NCI-H187 treated with DMSO at 0.1 percent for 48 hours (cell line): Measurements from ENCODE around the gene RFXANK.
"Not testable (repeated sequence)": the region's sequence is repeated elsewhere in the genome, so short reads cannot be mapped to it uniquely, and the experiment has no call there.

Experiments
- DNase-seq: peaks from one replicate; lab custom pipeline; 2025; lab: John Stamatoyannopoulos, UW

RFXANK gene

DNA sequence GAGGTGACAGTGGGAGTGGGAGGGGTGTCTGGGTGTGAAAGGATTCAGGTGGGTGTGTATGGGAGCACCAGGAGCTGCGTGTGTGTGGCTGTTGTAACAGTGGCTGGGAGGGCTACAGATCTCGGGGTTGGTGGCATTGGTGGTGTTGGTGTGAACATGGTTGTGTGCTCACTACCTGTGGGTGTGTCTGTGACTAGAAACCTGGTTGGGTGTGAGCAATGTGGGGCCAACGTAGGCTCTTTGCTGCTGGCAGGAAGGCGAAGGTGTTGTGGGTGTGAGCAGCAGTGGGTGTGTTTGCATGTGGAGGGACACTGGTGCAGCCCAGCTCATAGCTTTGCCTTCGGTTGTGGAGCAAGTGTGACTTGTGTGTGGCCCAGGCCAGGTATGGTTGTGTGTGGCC, 14.9 kb downstream of the RFXANK start:
- no peak for DNase-seq

DNA sequence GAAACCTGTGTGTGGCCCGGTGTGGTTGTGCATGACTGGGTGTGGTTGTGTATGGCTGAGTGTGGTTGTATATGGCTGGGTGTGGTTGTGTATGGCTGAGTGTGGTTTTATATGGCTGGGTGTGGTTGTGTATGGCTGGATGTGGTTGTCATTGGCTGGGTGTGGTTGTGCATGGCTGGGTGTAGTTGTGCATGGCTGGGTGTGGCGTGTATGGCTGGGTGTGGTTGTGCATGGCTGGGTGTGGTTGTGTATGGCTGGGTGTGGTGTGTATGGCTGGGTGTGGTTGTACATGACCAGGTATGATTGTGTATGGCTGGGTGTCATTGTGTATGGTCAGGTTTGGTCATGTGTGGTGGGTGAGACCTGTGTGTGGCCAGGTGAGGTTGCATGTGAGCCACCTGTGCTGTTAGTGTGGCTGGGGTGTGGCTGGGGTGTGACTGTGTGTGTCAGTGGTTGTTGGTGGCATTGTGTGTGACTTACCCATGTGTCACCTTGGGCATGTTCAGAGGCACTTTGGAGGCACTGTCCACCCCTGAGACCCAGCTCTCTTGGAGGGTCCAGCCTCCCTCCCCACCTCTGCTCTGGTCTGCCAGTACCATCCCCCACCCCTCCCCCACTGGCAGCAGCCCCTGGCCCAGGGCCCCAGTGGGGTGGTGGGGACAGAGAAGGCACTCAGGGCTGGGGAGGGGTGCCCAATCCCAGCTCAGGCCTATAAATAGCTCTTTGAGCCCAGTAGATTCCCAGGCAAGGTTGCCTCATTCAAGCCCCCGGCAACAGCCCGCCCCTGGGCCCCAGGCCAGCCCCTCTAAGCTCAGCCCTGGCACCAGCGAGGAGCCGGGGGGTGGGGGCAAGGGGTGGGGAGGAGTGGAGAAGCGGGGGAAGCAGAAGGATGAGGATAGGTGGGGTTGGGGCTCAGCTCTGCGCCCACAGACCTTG, 15.8 kb downstream of the RFXANK start:
- DNase-seq = no peak

DNA sequence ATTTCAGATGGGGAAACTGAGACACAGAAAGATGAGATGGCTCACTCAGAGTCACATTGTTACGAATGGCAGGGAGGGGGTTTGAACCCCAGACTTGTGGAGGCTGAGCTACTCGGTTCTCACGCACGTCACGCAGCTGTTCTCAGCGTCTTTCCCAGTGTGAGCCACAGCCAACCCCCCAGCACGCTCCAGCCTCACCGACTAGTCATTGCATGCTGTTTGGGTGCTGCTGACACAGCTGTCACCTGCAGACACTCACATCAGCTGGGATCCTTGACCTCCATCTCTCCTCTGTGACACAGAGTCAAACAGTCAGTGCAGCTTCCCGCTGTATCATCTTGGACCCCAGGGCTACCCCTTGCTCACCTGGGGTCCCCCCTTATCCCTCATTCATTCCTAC, 17.3 kb downstream of the RFXANK start:
- no peak for DNase-seq

GRCh38 chr19:19211499-19212420, 19.7 kb downstream of the RFXANK start, which contains the start of gene NCAN:
Gene NCAN (plus strand): TSS chr19:19211958. CDS start chr19:19216954, 4,996 bp downstream.
- no peak for DNase-seq

GRCh38 chr19:19212916-19213315, 20.9 kb downstream of the RFXANK start:
- DNase-seq = no peak

DNA sequence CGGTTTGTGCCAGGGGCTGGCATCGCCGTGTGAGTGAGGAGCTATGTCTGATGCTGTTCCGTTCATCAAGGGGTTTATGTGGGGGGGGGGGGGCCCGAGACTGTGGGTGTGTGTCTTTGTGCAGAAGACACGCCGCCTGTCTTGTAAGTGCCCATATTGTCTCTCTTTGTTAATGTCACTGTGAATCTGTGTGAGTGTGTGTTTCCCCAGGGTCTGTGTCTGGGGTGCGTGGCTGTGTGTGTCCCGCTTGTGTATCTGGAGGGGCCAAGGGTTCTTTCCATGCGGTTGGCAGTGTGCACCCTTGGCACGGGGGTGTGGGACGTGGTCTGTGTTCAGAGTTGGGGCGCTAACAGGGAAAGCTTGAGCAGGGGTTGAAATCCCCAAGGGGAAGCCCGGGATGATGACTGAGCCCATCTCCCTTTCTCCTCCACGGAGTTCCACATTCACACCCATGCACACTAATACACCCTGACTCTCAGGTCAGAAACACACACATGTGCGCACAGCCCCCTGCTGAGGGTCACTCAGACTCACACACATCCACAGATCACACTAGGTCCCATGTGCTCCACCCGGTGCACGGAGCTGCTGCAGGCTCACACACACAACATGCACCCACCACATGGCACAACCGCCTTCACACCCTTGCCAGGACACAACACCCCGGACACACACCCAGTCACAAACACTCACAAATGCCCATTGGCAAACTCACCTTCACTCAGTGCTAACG, 21.5 kb downstream of the RFXANK start:
- no peak for DNase-seq

GRCh38 chr19:19214159-19214490, 22.1 kb downstream of the RFXANK start:
- DNase-seq = no peak

- no peak for DNase-seq
Measured at GRCh38 chr19:19214892-19215291, 22.8 kb downstream of the RFXANK start.

- no peak for DNase-seq
Measured at GRCh38 chr19:19215792-19216191, 23.7 kb downstream of the RFXANK start.

- DNase-seq = no peak
Measured at GRCh38 chr19:19217099-19217498, 25.0 kb downstream of the RFXANK start.

DNA sequence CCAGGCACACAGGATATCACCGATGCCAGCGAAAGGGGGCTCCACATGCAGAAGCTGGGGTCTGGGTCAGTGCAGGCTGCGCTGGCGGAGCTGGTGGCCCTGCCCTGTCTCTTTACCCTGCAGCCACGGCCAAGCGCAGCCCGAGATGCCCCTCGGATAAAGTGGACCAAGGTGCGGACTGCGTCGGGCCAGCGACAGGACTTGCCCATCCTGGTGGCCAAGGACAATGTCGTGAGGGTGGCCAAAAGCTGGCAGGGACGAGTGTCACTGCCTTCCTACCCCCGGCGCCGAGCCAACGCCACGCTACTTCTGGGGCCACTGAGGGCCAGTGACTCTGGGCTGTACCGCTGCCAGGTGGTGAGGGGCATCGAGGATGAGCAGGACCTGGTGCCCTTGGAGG, 26.9 kb downstream of the RFXANK start:
- DNase-seq = no peak

DNA sequence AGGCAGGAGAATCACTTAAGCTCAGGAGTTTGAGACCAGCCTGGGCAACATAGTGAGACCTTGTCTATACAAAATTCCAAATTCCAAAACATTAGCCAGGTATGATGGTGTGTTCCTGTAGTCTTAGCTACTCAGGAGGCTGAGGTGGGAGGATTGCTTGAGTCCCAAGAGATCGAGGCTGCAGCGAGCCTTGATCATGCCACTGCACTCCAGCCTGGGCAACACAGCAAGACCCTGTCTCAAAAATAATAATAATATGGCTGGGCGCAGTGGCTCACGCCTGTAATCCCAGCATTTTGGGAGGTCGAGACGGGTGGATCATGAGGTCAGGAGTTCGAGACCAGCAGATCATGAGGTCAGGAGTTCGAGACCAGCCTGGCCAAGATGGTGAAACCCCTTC, 28.9 kb downstream of the RFXANK start:
- DNase-seq = not testable (repeated sequence)

DNA sequence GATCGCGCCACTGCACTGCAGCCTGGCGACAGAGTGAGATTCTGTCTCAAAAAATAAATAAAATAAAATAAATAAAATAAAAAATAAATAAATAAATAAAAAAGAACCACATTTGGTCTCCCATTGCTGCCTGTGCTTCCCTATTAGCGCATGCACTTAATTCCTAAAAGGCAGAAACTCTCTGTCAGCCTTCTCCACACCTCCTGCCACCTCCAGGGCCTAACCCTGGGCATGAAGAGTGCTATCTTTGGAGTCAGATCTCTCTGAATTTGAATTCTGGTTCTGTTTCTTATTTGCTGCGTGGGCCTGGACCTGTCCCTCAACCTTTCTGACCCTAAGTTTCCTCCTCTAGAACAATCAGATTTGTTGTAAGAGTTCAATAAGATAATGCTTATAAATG, 31.0 kb downstream of the RFXANK start:
- DNase-seq = no peak

GRCh38 chr19:19223636-19224035, 31.6 kb downstream of the RFXANK start:
- no peak for DNase-seq

DNA sequence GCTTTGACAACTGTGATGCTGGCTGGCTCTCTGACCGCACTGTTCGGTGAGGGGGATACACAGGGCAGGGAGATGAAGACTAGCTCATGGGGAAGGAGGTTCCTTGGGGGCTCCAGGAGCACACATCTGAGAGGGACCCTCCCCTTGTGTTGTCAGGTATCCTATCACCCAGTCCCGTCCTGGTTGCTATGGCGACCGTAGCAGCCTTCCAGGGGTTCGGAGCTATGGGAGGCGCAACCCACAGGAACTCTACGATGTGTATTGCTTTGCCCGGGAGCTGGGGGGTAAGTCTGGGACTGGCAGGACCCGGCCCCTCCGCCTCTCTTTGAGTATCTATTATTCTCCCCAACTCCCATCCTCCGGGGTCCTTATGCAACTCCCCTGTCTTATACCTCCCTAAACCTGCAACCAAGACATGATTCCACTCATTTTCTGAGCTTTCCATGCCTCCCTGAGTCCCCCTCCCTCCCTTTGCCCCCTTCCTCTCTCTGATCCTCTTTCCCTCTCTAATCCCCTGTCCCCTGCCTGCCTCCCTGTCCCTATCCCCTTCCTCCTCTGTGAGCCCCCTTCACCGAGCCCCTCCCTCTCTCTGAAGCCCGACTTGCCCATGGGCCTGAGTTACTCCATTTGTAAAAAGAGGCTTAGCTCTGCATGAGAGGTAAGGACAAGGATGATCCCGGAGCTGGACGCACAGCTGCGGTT, 32.2 kb downstream of the RFXANK start:
- no peak for DNase-seq

DNA sequence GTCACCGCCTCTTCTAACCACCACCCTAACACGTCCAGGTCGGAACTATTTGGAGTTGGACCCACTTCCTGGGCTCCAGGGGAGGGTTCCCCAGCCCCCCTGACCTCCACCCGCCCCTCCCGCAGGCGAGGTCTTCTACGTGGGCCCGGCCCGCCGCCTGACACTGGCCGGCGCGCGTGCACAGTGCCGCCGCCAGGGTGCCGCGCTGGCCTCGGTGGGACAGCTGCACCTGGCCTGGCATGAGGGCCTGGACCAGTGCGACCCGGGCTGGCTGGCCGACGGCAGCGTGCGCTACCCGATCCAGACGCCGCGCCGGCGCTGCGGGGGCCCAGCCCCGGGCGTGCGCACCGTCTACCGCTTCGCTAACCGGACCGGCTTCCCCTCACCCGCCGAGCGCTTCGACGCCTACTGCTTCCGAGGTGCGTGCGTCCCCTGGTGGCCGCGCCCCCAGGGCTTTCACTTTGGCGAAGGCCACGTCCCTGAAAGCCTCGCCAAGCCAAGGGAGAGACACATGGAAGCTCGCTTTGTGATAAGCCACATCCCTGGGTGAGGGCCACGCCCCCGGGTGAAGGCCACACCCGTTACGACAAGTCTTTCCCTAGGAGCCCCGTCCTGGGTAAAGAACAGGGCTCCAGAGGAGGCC, 32.9 kb downstream of the RFXANK start:
- no peak for DNase-seq

DNA sequence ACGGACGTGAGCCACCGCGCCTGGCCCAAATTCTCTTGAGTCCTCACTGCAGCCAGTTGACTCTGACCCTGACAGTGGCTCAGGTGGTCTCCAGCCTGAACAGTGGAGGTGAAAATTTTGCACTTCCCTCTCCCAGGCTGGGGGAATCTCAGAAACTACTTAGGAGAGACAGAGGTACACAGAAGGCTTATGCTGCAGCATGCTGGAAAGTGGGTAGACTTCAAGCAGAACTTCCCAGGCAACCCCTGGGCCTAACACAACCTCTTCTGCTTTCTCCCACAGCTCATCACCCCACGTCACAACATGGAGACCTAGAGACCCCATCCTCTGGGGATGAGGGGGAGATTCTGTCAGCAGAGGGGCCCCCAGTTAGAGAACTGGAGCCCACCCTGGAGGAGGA, 34.1 kb downstream of the RFXANK start:
- DNase-seq = no peak

DNA sequence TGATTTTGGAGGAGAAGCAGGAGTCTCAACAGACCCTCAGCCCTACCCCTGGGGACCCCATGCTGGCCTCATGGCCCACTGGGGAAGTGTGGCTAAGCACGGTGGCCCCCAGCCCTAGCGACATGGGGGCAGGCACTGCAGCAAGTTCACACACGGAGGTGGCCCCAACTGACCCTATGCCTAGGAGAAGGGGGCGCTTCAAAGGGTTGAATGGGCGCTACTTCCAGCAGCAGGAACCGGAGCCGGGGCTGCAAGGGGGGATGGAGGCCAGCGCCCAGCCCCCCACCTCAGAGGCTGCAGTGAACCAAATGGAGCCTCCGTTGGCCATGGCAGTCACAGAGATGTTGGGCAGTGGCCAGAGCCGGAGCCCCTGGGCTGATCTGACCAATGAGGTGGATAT, 34.6 kb downstream of the RFXANK start:
- no peak for DNase-seq

GRCh38 chr19:19227217-19227616, 35.2 kb downstream of the RFXANK start:
- DNase-seq = no peak

DNA sequence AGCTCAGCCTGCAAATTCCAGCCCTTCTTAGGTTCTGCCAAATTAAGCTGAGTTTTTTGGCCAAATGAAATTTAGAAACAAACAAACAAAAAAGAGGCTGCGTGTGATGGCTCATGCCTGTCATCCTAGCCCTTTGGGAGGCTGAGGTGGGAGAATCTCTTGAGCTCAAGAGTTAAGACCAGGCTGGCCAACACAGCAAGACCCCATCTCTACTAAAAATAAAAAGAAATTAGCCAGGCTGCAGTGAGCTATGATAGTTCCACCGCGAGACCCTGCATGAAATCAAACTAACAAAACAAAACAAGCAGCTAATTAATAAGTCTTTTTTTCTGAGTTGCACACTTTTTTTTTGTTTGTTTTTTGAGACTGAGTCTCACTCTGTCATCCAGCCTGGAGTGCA, 37.6 kb downstream of the RFXANK start:
- no peak for DNase-seq

DNA sequence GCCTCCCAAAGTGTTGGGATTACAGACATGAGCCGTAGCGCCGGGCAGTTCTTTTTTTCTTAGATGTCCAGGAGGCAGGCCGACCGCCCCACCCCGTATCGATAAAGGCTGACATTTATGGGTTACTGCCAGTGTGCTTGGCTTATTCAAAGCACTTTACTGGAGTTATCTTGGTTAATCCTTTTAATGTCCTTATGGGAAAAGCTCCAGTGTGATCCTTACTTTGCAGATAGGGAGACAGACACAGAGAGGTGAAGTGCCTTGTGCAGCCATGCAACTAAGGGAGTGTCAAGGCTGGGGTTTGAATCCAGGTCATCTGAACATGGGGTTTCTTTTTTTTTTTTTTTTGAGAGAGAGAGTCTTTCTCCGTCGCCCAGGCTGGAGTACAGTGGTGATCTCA, 38.9 kb downstream of the RFXANK start:
- no peak for DNase-seq
